ENCODE measurements around the gene RPLP1. TPM values are rescaled to one million over a fixed set of nuclear protein-coding genes. Genes with fewer than 3 reads are reported as not detected.

The RPLP1 gene
- total RNA-seq, 4 donors from 2014 or later = 1,024 to 2,624 (median 1,151) TPM

DNA sequence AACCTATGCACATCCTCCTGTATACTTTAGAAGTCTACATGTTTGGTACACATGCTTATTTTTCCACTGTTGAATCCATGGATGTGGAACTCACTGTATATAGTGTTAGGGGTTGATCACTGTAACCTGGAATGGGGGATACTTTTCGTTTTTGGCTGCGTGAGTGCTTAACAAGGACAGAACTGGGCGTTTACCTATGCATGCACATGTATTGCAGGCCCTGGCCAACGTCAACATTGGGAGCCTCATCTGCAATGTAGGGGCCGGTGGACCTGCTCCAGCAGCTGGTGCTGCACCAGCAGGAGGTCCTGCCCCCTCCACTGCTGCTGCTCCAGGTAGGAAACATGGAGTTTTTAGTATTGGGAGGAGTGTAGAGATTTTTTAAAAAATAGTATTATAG is 2.3 kb downstream of the RPLP1 start:
- intact Hi-C loops (cut with DNase I; ENCODE audit: low total_unique reads) = no loop called here
- WGBS, 2 donors = 33 to 45% methylated on average over 5 of the region's 5 CpGs
- peak in 1 of 2 donors; percentile 62 for DNase-seq (ENCODE audit: low spot score in 2 of 2)
- TF ChIP-seq, protein P1, sequence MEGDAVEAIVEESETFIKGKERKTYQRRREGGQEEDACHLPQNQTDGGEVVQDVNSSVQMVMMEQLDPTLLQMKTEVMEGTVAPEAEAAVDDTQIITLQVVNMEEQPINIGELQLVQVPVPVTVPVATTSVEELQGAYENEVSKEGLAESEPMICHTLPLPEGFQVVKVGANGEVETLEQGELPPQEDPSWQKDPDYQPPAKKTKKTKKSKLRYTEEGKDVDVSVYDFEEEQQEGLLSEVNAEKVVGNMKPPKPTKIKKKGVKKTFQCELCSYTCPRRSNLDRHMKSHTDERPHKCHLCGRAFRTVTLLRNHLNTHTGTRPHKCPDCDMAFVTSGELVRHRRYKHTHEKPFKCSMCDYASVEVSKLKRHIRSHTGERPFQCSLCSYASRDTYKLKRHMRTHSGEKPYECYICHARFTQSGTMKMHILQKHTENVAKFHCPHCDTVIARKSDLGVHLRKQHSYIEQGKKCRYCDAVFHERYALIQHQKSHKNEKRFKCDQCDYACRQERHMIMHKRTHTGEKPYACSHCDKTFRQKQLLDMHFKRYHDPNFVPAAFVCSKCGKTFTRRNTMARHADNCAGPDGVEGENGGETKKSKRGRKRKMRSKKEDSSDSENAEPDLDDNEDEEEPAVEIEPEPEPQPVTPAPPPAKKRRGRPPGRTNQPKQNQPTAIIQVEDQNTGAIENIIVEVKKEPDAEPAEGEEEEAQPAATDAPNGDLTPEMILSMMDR (IDR thresholded peaks at IDR 0.05) = no peak
- no peak for TF ChIP-seq POLR2A (IDR thresholded peaks at IDR 0.05)
- H3K4me3 ChIP-seq (ENCODE audit: low read depth, poor library complexity, severe bottlenecking) = no peak overlapping the region

DNA sequence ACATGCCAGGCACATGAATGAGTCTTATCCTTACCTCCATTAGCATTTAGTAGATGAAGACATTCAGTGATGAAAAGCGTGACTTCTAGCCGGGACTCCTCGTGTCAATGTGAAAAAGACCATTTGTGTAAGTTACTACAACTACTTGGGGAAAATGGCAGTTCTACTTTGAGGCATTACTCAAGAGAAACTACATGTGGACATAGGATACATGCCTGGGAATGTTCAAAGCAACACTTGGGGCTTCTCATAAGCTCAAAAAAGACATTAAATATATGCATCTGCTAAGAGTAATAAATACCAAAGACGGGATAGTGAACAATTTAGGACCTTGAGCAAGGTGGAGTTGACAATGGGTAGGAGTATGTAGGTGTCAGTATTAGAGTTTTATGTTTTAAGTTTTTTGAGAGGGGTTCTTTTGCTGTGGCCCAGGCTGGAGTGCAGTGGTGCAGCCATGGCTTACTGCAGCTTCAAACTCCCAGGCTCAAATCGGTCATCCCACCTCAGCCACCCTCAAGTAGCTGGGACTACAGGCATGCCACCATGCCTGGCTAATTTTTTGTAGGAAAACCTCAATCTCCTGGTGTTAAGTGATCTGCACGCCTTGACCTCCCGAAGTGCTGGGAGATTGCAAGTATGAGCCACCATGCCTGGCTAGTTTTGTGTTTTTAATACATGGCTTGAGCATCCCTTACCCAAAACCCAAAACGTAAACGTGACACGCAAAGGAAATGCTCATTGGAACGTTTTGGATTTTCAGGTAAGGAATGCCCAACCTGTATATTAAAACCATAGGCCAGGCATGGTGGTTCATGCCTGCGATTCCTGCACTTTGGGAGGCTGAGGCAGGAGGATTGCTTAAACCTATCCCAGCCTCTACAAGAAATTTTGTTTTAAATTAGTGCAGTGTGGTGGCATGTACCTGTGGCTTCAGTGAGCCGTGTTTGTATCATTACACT is 3.9 kb downstream of the RPLP1 start:
- no peak for TF ChIP-seq POLR2A (IDR thresholded peaks at IDR 0.05)
- TF ChIP-seq, protein P1 (IDR thresholded peaks at IDR 0.05) = no peak
- intact Hi-C loops (cut with DNase I; ENCODE audit: low total_unique reads) = no loop called here
- 84 to 92% methylated on average over 13 of the region's 13 CpGs for WGBS, 2 donors

DNA sequence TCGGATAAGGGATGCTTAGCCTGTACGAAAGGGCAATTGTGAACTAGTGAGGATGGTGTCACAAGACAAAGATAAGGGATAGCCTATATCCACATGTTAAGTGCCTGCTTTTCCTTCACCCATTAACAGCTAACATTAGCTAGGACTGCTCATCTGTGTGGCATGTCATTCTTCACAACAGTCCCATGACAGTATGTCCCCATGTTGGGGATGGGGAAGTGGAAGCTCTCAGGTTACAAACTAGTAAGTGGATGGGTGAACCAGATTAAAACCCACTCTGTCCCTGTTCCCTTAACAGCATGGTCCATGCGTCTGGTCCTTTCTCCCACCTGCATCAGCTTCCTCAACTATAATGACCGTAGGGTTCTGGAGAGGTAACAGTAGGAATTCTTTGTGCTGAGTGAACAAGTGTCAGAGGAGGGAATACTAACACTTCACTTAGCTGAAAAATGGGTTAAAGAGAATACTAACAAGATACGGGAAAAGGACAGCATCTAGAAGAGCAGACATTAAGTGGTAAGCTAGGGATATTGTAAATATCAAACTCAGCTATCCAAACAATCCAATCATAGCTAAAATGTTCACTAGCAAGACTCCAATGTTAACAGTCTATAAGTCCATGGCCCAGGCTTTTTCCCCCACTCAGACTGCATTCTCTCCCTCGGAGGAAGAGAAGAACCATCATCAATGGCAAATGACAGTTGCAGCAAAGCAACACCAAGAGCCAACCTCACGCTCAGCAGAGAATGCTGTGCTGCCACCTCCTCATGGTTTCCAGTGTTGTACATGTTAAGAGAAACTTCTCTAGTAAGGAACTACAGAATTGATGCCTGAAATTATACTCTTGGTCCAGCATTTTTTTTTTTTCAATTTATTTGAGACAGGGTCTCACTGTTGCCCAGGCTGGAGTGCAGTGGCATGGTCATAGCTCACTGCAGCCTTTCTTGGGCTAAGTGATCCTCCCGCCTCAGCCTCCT is 5.0 kb downstream of the RPLP1 start:
- 85 to 87% methylated on average over 8 of the region's 8 CpGs for WGBS, 2 donors
- DNase-seq (ENCODE audit: low spot score in 2 of 2) = peak in 1 of 2 donors; percentile 75
- TF ChIP-seq, protein P1 (IDR thresholded peaks at IDR 0.05) = no peak
- TF ChIP-seq POLR2A (IDR thresholded peaks at IDR 0.05) = no peak
- no peak overlapping the region for H3K4me3 ChIP-seq (ENCODE audit: low read depth, poor library complexity, severe bottlenecking)
- intact Hi-C loops (cut with DNase I; ENCODE audit: low total_unique reads) = no loop called here

More for the DNA sequence above, 3.9 kb downstream of the RPLP1 start:
- H3K4me3 ChIP-seq (ENCODE audit: low read depth, poor library complexity, severe bottlenecking) = no peak overlapping the region
- DNase-seq (ENCODE audit: low spot score in 2 of 2) = peak in 1 of 2 donors; percentile 59

DNA sequence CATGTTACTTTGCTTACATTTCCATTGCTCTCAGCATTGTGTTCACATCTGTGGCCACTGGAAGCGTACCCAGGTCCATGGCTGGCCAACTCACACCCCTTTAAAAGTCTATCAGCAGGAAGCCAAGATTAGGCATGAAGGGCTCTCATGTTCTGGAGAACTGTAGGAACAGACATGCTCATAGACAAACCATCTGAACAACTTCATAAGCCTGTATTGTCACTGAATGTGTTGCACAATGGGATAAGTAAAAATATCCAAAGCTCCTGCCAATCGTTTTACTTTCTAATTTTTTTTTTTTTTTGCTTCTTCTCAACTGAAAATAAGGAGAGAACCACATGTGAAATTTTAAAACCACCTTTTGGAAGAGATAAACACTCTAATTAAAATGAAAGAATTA is 6.4 kb downstream of the RPLP1 start:
- intact Hi-C loops (cut with DNase I; ENCODE audit: low total_unique reads) = no loop called here
- no peak for TF ChIP-seq POLR2A (IDR thresholded peaks at IDR 0.05)
- TF ChIP-seq, protein P1 (IDR thresholded peaks at IDR 0.05) = no peak
- no peak overlapping the region for H3K4me3 ChIP-seq (ENCODE audit: low read depth, poor library complexity, severe bottlenecking)
- DNase-seq (ENCODE audit: low spot score in 2 of 2) = no peak
- 51 to 61% methylated on average over 2 of the region's 2 CpGs for WGBS, 2 donors

DNA sequence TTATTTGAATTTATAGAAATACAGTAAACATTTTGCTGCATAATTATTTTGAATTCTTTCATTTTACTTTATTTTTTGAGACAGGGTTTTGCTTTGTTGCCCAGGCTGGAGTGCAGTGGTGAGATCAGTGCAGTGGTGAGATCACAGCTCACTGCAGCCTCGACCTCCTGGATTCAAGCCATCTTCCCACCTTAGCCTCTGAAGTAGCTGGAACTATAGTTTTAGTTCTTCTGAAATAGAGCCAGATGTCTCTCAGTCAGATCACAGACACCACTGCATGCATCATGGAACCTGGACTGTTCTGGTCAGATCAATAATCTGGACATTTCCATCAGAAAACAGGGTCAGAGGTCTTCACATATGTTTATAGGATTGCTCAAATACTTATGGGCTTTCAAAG is 7.9 kb downstream of the RPLP1 start:
- H3K4me3 ChIP-seq (ENCODE audit: low read depth, poor library complexity, severe bottlenecking) = no peak overlapping the region
- intact Hi-C loops (cut with DNase I; ENCODE audit: low total_unique reads) = no loop called here
- TF ChIP-seq, protein P1 (IDR thresholded peaks at IDR 0.05) = no peak
- no peak for TF ChIP-seq POLR2A (IDR thresholded peaks at IDR 0.05)
- 21 to 33% methylated on average over 1 of the region's 1 CpG for WGBS, 2 donors
- no peak for DNase-seq (ENCODE audit: low spot score in 2 of 2)

Measured in lower leg skin (tissue), 4 donors.